Type B pancreatic cell (in vitro differentiated cells): ENCODE data around the gene FNBP1L. TPM values are rescaled to one million over a fixed set of nuclear protein-coding genes. Genes with fewer than 3 reads are reported as not detected.

Experiments used
- DNase-seq: peaks from one replicate; pipeline ENCODE4 v3.0.0; 2021; ENCODE audit warnings: mixed read lengths; ENCODE audit not compliant: unreplicated experiment; ENCODE audit errors: extremely low spot score
- H3K27ac Mint-ChIP-seq: 2 replicates; pipeline ENCODE4 v1.8.0; 2021; ENCODE audit warnings: mild to moderate bottlenecking, mixed read lengths
- H3K27me3 Mint-ChIP-seq: 2 replicates; pipeline ENCODE4 v1.8.0; 2021; ENCODE audit warnings: mixed read lengths
- H3K36me3 Mint-ChIP-seq: 2 replicates; pipeline ENCODE4 v1.8.0; 2021; ENCODE audit warnings: mixed read lengths
- H3K4me1 Mint-ChIP-seq: one replicate; pipeline ENCODE4 v1.8.0; 2021; ENCODE audit warnings: mixed read lengths; ENCODE audit not compliant: unreplicated experiment
- H3K4me3 Mint-ChIP-seq: 2 replicates; pipeline ENCODE4 v1.8.0; 2021; ENCODE audit warnings: mild to moderate bottlenecking, mixed read lengths
- H3K9me3 Mint-ChIP-seq: 2 replicates; pipeline ENCODE4 v1.8.0; 2021; ENCODE audit warnings: mixed read lengths
- CTCF ChIP-seq: fragments of 200-600 bp; sonication (generic); conservative IDR thresholded peaks from 2 replicates; pipeline ENCODE4 v1.5.0; 2021; ENCODE audit warnings: antibody characterized with exemption, mild to moderate bottlenecking
- total RNA-seq: library from RNA; stranded (reverse); gene quantifications from 2 replicates; pipeline ENCODE4 v1.2.1, GENCODE V29; 2021; ENCODE audit warnings: low replicate concordance

The FNBP1L gene
- total RNA-seq, 1 donor from 2014 or later, result 74.7 TPM

GRCh38 chr1:93579891-93580290, 132.0 kb downstream of the FNBP1L start:
- Mint-ChIP-seq H3K27ac (peak overlapping the region; percentile 91), H3K36me3 (peaks cover 13% of the 10 kb centered on the region), H3K9me3 (no peaks in the 10 kb centered on the region), H3K4me1 (peaks cover 73% of the 10 kb centered on the region), H3K4me3 (peak overlapping the region; percentile 58), H3K27me3 (no peaks in the 10 kb centered on the region)
- DNase-seq, result no peak
- TF ChIP-seq CTCF, result no peak

GRCh38 chr1:93581917-93582850, 134.3 kb downstream of the FNBP1L start:
- Mint-ChIP-seq H3K27me3 (no peaks in the 10 kb centered on the region), H3K27ac (peak overlapping the region; percentile 95), H3K36me3 (peaks cover 18% of the 10 kb centered on the region), H3K9me3 (no peaks in the 10 kb centered on the region), H3K4me3 (peak overlapping the region; percentile 75), H3K4me1 (peaks cover 58% of the 10 kb centered on the region)
- TF ChIP-seq CTCF, result no peak
- no peak for DNase-seq

- Mint-ChIP-seq H3K4me3 (peak overlapping the region; percentile 75), H3K27ac (peak overlapping the region; percentile 95)
Observed at GRCh38 chr1:93584261-93585003, 136.5 kb downstream of the FNBP1L start.

GRCh38 chr1:93585059-93585966, 137.4 kb downstream of the FNBP1L start:
- H3K4me1 Mint-ChIP-seq, result peaks cover 54% of the 10 kb centered on the region
- DNase-seq, result no peak
- H3K27me3 Mint-ChIP-seq, result no peaks in the 10 kb centered on the region
- no peaks in the 10 kb centered on the region for H3K9me3 Mint-ChIP-seq
- peaks cover 33% of the 10 kb centered on the region for H3K36me3 Mint-ChIP-seq
- peak overlapping the region; percentile 95 for H3K27ac Mint-ChIP-seq
- TF ChIP-seq CTCF, result no peak
- H3K4me3 Mint-ChIP-seq, result peak overlapping the region; percentile 75

More at GRCh38 chr1:93584261-93585003, 136.5 kb downstream of the FNBP1L start:
- H3K27me3 Mint-ChIP-seq, result no peaks in the 10 kb centered on the region
- TF ChIP-seq CTCF, result no peak
- H3K9me3 Mint-ChIP-seq, result no peaks in the 10 kb centered on the region
- peaks cover 29% of the 10 kb centered on the region for H3K36me3 Mint-ChIP-seq
- no peak for DNase-seq
- H3K4me1 Mint-ChIP-seq, result peaks cover 58% of the 10 kb centered on the region

GRCh38 chr1:93587354-93587753, 139.4 kb downstream of the FNBP1L start:
- H3K36me3 Mint-ChIP-seq, result peaks cover 39% of the 10 kb centered on the region
- H3K27ac Mint-ChIP-seq, result peak overlapping the region; percentile 84
- H3K9me3 Mint-ChIP-seq, result no peaks in the 10 kb centered on the region
- H3K4me1 Mint-ChIP-seq, result peaks cover 67% of the 10 kb centered on the region
- H3K4me3 Mint-ChIP-seq, result no peak overlapping the region
- no peaks in the 10 kb centered on the region for H3K27me3 Mint-ChIP-seq
- no peak for TF ChIP-seq CTCF
- no peak for DNase-seq
